Ovary (tissue), 9 donors: ENCODE results near the gene WDR4. TPM values are rescaled to one million over a fixed set of nuclear protein-coding genes. Genes with fewer than 3 reads are reported as not detected.
A peak's percentile ranks its signal among the peaks of the same experiment; 100 is the strongest.

Experiments
- DNase-seq, 5 donors: peaks; one replicate each; pipeline ENCODE4 v3.0.0-alpha.2; 2019 to 2020
- H3K27ac ChIP-seq, 2 donors: fragments of 200-600 bp; one replicate each; pipeline versions ENCODE4 v1.5.1 to v1.8.0; 2019 to 2022
- H3K27me3 ChIP-seq: fragments of 200-600 bp; one replicate; pipeline ENCODE4 v1.8.0; 2022
- H3K36me3 ChIP-seq: fragments of 200-600 bp; sonication (generic); one replicate; pipeline ENCODE4 v1.5.1; 2019
- H3K4me1 ChIP-seq: one replicate; pipeline ENCODE4 v1.8.1; 2013; ENCODE audit warnings: mild to moderate bottlenecking, moderate library complexity; ENCODE audit not compliant: insufficient read depth
- H3K4me3 ChIP-seq: fragments of 200-600 bp; sonication (generic); one replicate; pipeline ENCODE4 v1.5.1; 2017
- H3K9me3 ChIP-seq, 2 donors: fragments of 200-600 bp in 1 of 2; sonication (generic) in 1 of 2; one replicate each; pipeline versions ENCODE4 v1.5.1 to v1.8.1; 2013 to 2019; ENCODE audit warnings: mild to moderate bottlenecking in 1 of 2, moderate library complexity in 1 of 2
- CTCF ChIP-seq, 3 donors: fragments of 450-650 bp in 2 of 3; fragments of 200-600 bp in 1 of 3; IDR thresholded peaks; one replicate each; pipeline versions ENCODE4 v1.5.1 to v1.8.0; 2016 to 2022; ENCODE audit warnings: antibody characterized with exemption in 3 of 3, mild to moderate bottlenecking in 1 of 3
- EP300 ChIP-seq: sonication (generic); formaldehyde crosslinking; IDR thresholded peaks from one replicate; pipeline ENCODE4 v1.6.1; 2017; ENCODE audit warnings: antibody characterized with exemption
- POLR2A ChIP-seq: fragments of 450-650 bp; IDR thresholded peaks from one replicate; pipeline ENCODE4 v1.6.1; 2017; ENCODE audit warnings: antibody characterized with exemption, mild to moderate bottlenecking, moderate library complexity
- WGBS, 3 donors: extraction: QIAGEN DNeasy Blood & Tissue Kit in 1 of 3; methylation state at CpG; one replicate each; pipeline versions ENCODE4 v1.1.5 to v1.1.7; 2013 to 2017; 5-methylcytosine and 5-hydroxymethylcytosine counted together
- intact Hi-C, 4 donors: fragments of 100-400 bp; cut with DNase I; formaldehyde crosslinking; loops; one replicate each; pipeline versions ENCODE4 v1.11.0 to v1.15.1; 2022 to 2023
- polyA plus RNA-seq, 2 donors: library from polyadenylated mRNA; stranded (reverse); fragments of 200-250 nt in 1 of 2; fragments of 350-450 nt in 1 of 2; fragmentation: Illumina TruSeq in 1 of 2; extraction: RNeasy Lipid Tissue Mini Kit (QIAGEN cat#74804) in 1 of 2; gene quantifications; one replicate each; pipeline ENCODE4 v1.2.3, GENCODE V29; 2013 to 2014
- total RNA-seq, 7 donors: library from RNA; depleted of rRNA in 2 of 7; stranded (reverse); fragments of >200 nt in 2 of 7; fragmentation: NEBNext Ultra II Directional in 3 of 7; extraction: Animal tissue kit (Norgen Biotek cat#: 25700) in 3 of 7; gene quantifications; one replicate each; pipeline versions ENCODE4 v1.1.0 to v1.2.4, GENCODE V29; 2016 to 2023
- donor health status: DM: no; HTN: no; CAD: no; lungs with moderate emphysema.
- donor health status: DM: no; HTN: no; CAD: no.
- donor health status: Bipolar disorder and iron deficiency.
- donor health status: DM: yes; HTN: yes; CAD: no.
- donor health status: DM: no; HTN: no; CAD: no.
- donor health status: DM: yes; HTN: yes; CAD: no.

Gene WDR4
- total and polyA plus RNA-seq, 9 donors = 3.2 to 33.1 (median 15.7) TPM

DNA sequence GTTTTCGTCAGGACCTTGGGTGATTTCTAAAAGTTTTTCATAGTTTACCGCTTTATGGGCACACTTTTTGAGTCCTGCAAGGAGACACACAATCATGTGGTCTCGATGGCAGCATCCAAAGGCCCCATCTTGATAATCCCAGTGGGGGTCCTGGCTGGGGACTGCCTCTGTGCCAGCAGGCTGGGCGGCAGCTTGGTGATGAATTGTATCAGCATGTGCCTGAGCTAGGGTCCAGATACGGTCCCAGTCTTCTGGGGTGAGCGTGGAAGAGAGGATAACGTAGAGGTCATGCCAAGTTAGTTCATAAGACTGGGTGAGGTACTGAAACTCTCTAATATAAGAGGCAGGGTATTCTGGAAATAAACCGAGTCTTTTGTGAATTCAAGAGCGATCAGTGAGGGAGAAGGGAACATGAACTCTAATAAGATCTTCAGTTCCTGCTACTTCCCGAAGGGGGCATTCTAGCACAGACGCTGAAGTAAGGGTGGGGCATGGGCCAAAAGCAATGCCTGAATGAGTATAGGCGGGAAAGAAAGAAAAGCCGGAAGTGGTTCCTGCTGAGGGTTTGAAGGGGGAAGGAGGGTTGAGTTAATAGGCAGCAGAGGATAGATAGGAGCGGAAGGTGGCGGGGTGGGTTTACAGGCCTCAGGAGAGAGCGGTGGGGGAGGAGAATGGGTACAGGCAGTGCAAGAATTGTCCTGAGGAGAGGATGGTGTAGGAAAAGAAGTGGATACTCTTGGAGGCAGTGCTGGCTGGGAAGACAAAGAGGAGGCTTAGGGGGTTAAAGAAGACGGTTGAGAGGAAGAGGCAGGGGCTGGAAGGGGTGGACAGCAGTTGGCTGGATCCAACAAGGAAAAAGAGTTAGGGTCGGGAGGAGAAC, 44.5 kb upstream of the WDR4 start:
- Histone ChIP-seq H3K4me1 (no peaks in the 10 kb centered on the region), H3K27ac (no peak overlapping the region), H3K4me3 (no peak overlapping the region), H3K27me3 (no peaks in the 10 kb centered on the region), H3K36me3 (no peaks in the 10 kb centered on the region), H3K9me3 (no peaks in the 10 kb centered on the region)
- WGBS, 3 donors = 18 to 22% (median 19%) methylated on average over 18 of the region's 18 CpGs
- peak; percentile 70 to 86 (median 72) for DNase-seq
- no peak for TF ChIP-seq POLR2A
- TF ChIP-seq CTCF (IDR thresholded peaks at IDR 0.05) = peak; percentile 57 to 88 (median 87)
- intact Hi-C loops = no loop called here

DNA sequence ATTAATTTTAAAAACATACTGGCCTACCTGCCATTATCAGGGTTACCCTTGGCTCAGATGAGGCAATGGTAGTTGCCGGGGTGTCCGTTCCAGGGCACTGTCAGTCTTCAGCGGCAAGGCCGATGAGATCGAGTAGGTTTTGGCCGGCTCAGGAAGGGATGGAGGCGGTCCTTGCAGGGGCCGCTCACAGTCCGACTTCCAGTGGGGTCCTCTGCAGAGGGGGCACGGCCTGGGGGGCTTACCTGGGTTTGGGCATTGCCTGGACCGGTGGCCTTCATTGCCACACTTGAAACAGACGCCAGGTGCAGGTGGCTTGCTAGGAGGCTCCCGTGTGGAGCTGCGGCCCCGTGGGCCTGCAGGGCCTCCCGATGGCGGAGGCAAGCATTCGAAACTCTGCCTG, 43.6 kb upstream of the WDR4 start:
- no peak for DNase-seq
- WGBS, 3 donors = 83 to 87% (median 85%) methylated on average over 18 of the region's 18 CpGs
- intact Hi-C loops = no loop called here
- no peaks in the 10 kb centered on the region for H3K9me3 ChIP-seq
- TF ChIP-seq POLR2A = no peak
- TF ChIP-seq CTCF (IDR thresholded peaks at IDR 0.05) = no peak
- TF ChIP-seq EP300 = no peak
- H3K36me3 ChIP-seq = no peaks in the 10 kb centered on the region
- H3K27me3 ChIP-seq = no peaks in the 10 kb centered on the region
- H3K27ac ChIP-seq = no peak overlapping the region
- H3K4me3 ChIP-seq = no peak overlapping the region
- no peaks in the 10 kb centered on the region for H3K4me1 ChIP-seq

DNA sequence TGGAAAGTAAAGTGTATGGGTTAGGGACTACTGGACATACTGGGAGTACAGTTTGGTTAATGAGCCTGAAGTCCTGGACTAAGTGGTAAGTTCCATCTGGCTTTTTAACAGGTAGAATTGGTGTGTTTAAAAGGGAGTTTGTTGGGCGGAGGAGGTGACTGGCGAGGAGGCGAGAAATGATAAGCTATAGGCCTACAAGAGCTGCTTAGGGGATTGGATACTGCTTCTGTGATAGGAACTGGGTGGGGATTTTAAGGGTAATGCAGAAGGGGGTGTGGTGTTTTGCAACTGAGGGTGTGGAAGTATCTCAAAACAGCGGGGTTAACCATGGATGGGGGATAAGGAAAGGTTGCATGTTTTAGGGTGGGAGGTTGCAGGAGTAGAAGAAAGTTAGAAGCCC, 42.6 kb upstream of the WDR4 start:
- intact Hi-C loops = no loop called here
- H3K27ac ChIP-seq = no peak overlapping the region

DNA sequence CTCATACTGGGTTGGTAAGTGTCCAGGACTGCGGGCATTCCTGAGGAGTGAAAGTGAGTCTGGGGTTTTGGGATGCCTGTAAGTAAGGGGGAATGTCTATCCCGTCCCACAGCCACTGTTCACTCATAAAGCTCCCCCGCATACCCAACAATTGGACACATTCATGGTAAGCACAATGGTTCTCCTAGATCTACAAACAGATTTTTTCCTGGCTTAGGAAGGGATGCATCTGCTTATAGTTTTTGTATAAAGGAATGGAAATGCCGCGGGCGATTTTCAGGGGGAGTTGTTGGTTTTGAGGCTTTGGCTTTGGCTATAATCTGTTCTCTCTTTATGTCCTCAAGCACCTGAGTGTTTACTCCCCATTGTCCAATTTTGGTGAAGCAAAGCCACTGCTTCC, 39.0 kb upstream of the WDR4 start:
- DNase-seq = no peak
- H3K27me3 ChIP-seq = no peaks in the 10 kb centered on the region
- H3K4me1 ChIP-seq = no peaks in the 10 kb centered on the region
- no peaks in the 10 kb centered on the region for H3K9me3 ChIP-seq
- no peaks in the 10 kb centered on the region for H3K36me3 ChIP-seq
- no peak overlapping the region for H3K27ac ChIP-seq
- H3K4me3 ChIP-seq = no peak overlapping the region
- intact Hi-C loops = no loop called here
- no peak for TF ChIP-seq EP300
- TF ChIP-seq CTCF (IDR thresholded peaks at IDR 0.05) = no peak
- TF ChIP-seq POLR2A = no peak
- WGBS, 3 donors = 91 to 94% (median 93%) methylated on average over 6 of the region's 6 CpGs

More for the DNA sequence above, 42.6 kb upstream of the WDR4 start:
- TF ChIP-seq EP300 (no peak), POLR2A (no peak), CTCF (IDR thresholded peaks at IDR 0.05) (no peak)
- no peak for DNase-seq
- WGBS, 3 donors = 68 to 77% (median 75%) methylated on average over 4 of the region's 4 CpGs
- Histone ChIP-seq H3K4me3 (no peak overlapping the region), H3K4me1 (no peaks in the 10 kb centered on the region), H3K27me3 (no peaks in the 10 kb centered on the region), H3K36me3 (no peaks in the 10 kb centered on the region), H3K9me3 (no peaks in the 10 kb centered on the region)
